ENCODE results near the gene PTGER4. TPM values are rescaled to one million over a fixed set of nuclear protein-coding genes. Genes with fewer than 3 reads are reported as not detected.

The PTGER4 gene
- total RNA-seq, 1 experiment from 2014 or later: 0.92 TPM

DNA sequence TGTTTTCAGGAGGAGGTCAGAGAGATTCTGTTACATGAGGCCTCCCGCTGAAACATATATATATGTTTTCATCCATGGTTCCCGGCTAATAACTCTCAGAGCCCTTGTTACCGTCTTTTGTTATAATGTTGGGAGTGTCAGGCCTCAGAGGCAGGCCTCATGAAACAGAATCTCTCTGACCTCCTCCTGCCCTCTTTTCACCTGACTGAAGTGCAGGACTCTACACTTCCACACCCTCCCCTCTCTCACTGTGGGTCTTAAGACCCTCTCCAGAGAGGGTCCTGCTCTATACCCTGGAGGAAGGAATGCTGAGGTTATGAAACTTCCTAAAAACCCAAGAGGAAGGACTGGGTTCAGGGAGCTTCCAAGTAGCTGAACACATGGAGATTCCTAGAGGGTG is 28.5 kb upstream of the PTGER4 start:
- TF ChIP-seq ZNF138 (CRISPR knock-in tag; conservative IDR thresholded peaks at IDR 0.05) (no peak), ERG (CRISPR knock-in tag; IDR thresholded peaks at IDR 0.05) (no peak), E2F4 (CRISPR knock-in tag; IDR thresholded peaks at IDR 0.05; ENCODE audit: borderline replicate concordance, low read depth) (no peak), PRDM15 (CRISPR knock-in tag; IDR thresholded peaks at IDR 0.05) (no peak), ETV6 (CRISPR knock-in tag; IDR thresholded peaks at IDR 0.05) (no peak), NR3C1 (CRISPR knock-in tag; conservative IDR thresholded peaks at IDR 0.05; ENCODE audit: low read depth) (no peak), ESRRA (CRISPR knock-in tag; IDR thresholded peaks at IDR 0.05; ENCODE audit: borderline replicate concordance) (no peak), ZNF671 (CRISPR knock-in tag; IDR thresholded peaks at IDR 0.05) (no peak), GRHL2 (CRISPR knock-in tag; IDR thresholded peaks at IDR 0.05; ENCODE audit: insufficient replicate concordance, severe bottlenecking) (no peak), CBFB (CRISPR knock-in tag; IDR thresholded peaks at IDR 0.05; ENCODE audit: low read depth) (no peak), SP1 (CRISPR knock-in tag; conservative IDR thresholded peaks at IDR 0.05) (no peak), AFF4 (CRISPR knock-in tag; IDR thresholded peaks at IDR 0.05; ENCODE audit: borderline replicate concordance) (no peak)
- TF ChIP-seq, protein P1, sequence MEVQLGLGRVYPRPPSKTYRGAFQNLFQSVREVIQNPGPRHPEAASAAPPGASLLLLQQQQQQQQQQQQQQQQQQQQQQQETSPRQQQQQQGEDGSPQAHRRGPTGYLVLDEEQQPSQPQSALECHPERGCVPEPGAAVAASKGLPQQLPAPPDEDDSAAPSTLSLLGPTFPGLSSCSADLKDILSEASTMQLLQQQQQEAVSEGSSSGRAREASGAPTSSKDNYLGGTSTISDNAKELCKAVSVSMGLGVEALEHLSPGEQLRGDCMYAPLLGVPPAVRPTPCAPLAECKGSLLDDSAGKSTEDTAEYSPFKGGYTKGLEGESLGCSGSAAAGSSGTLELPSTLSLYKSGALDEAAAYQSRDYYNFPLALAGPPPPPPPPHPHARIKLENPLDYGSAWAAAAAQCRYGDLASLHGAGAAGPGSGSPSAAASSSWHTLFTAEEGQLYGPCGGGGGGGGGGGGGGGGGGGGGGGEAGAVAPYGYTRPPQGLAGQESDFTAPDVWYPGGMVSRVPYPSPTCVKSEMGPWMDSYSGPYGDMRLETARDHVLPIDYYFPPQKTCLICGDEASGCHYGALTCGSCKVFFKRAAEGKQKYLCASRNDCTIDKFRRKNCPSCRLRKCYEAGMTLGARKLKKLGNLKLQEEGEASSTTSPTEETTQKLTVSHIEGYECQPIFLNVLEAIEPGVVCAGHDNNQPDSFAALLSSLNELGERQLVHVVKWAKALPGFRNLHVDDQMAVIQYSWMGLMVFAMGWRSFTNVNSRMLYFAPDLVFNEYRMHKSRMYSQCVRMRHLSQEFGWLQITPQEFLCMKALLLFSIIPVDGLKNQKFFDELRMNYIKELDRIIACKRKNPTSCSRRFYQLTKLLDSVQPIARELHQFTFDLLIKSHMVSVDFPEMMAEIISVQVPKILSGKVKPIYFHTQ (CRISPR knock-in tag; IDR thresholded peaks at IDR 0.05): no peak
- no peaks in the 10 kb centered on the region for H3K4me1 Mint-ChIP-seq
- no peak overlapping the region for H3K27ac Mint-ChIP-seq
- H3K27me3 Mint-ChIP-seq (ENCODE audit: low read depth): no peaks in the 10 kb centered on the region
- H3K9me3 Mint-ChIP-seq: no peaks in the 10 kb centered on the region
- H3K4me3 Mint-ChIP-seq: no peak overlapping the region
- no peak for DNase-seq (ENCODE audit: low spot score)
- no peaks in the 10 kb centered on the region for H3K36me3 Mint-ChIP-seq
- ChIA-PET CTCF (no interaction called here), POLR2A (no interaction called here)
- ATAC-seq: no peak
